Large intestine (tissue), 3 donors: Measurements from ENCODE around the gene DCHS2. TPM values are rescaled to one million over a fixed set of nuclear protein-coding genes. Genes with fewer than 3 reads are reported as not detected.

Source experiments
- DNase-seq, 2 donors: peaks; one replicate each; pipeline versions ENCODE4 v3.0.0 to v3.0.0-alpha.2; 2013
- H3K27ac ChIP-seq: one replicate; pipeline ENCODE4 v1.5.1; 2013; ENCODE audit warnings: low read length
- H3K27me3 ChIP-seq: 2 replicates; pipeline ENCODE4 v1.6.1; 2013; ENCODE audit warnings: low read length; ENCODE audit not compliant: control insufficient read depth, insufficient read depth
- H3K36me3 ChIP-seq: 2 replicates; pipeline ENCODE4 v1.6.1; 2013; ENCODE audit warnings: low read length; ENCODE audit not compliant: control insufficient read depth, insufficient read depth
- H3K4me1 ChIP-seq: one replicate; pipeline ENCODE4 v1.6.1; 2013; ENCODE audit warnings: low read length; ENCODE audit not compliant: control insufficient read depth, insufficient read depth
- H3K4me3 ChIP-seq: one replicate; pipeline ENCODE4 v1.5.1; 2013; ENCODE audit warnings: low read length
- H3K9me3 ChIP-seq: one replicate; pipeline ENCODE4 v1.6.1; 2013; ENCODE audit warnings: mild to moderate bottlenecking, low read depth, low read length, moderate library complexity; ENCODE audit not compliant: control insufficient read depth
- WGBS: methylation state at CpG from one replicate; pipeline ENCODE4 v1.1.5; 2013; ENCODE audit warnings: low lambda C conversion rate; ENCODE audit not compliant: insufficient coverage; 5-methylcytosine and 5-hydroxymethylcytosine counted together
- polyA plus RNA-seq: library from polyadenylated mRNA; unstranded; fragments of 120-200 nt; gene quantifications from one replicate; pipeline ENCODE4 v1.2.1, GENCODE V29; 2013

DCHS2 gene
- polyA plus RNA-seq, 1 donor: 1.2 TPM

GRCh38 chr4:154364066-154364845 is 127.3 kb downstream of the DCHS2 start:
- Histone ChIP-seq H3K4me1 (no peaks in the 10 kb centered on the region), H3K27ac (no peak overlapping the region), H3K4me3 (no peak overlapping the region), H3K36me3 (no peaks in the 10 kb centered on the region), H3K27me3 (no peaks in the 10 kb centered on the region), H3K9me3 (no peaks in the 10 kb centered on the region)
- DNase-seq: no peak
- WGBS: 100% methylated on average over 1 of the region's 7 CpGs

- Histone ChIP-seq H3K36me3 (no peaks in the 10 kb centered on the region), H3K4me3 (no peak overlapping the region), H3K27ac (no peak overlapping the region), H3K9me3 (no peaks in the 10 kb centered on the region), H3K4me1 (no peaks in the 10 kb centered on the region), H3K27me3 (no peaks in the 10 kb centered on the region)
- 90% methylated on average over 3 of the region's 4 CpGs for WGBS
- no peak for DNase-seq
Observed at GRCh38 chr4:154361450-154361849, 130.1 kb downstream of the DCHS2 start.

- H3K9me3 ChIP-seq: no peaks in the 10 kb centered on the region
- no peaks in the 10 kb centered on the region for H3K36me3 ChIP-seq
- H3K4me3 ChIP-seq: no peak overlapping the region
- 75% methylated on average over 2 of the region's 2 CpGs for WGBS
- DNase-seq: no peak
- no peaks in the 10 kb centered on the region for H3K27me3 ChIP-seq
- no peak overlapping the region for H3K27ac ChIP-seq
- H3K4me1 ChIP-seq: no peaks in the 10 kb centered on the region
Observed at GRCh38 chr4:154360491-154360890, 131.1 kb downstream of the DCHS2 start.

- Histone ChIP-seq H3K27ac (no peak overlapping the region), H3K9me3 (no peaks in the 10 kb centered on the region), H3K36me3 (no peaks in the 10 kb centered on the region), H3K27me3 (no peaks in the 10 kb centered on the region), H3K4me3 (no peak overlapping the region), H3K4me1 (no peaks in the 10 kb centered on the region)
- DNase-seq: no peak
Observed at GRCh38 chr4:154354883-154355282, 136.7 kb downstream of the DCHS2 start.

- H3K27ac ChIP-seq: no peak overlapping the region
- DNase-seq: no peak
- no CpG with 5 or more reads among the region's 2 CpGs for WGBS
- no peaks in the 10 kb centered on the region for H3K9me3 ChIP-seq
- no peaks in the 10 kb centered on the region for H3K27me3 ChIP-seq
- no peak overlapping the region for H3K4me3 ChIP-seq
- H3K4me1 ChIP-seq: no peaks in the 10 kb centered on the region
- H3K36me3 ChIP-seq: no peaks in the 10 kb centered on the region
Observed at GRCh38 chr4:154349829-154350228, 141.8 kb downstream of the DCHS2 start.

- H3K27ac ChIP-seq: no peak overlapping the region
- H3K27me3 ChIP-seq: no peaks in the 10 kb centered on the region
- H3K9me3 ChIP-seq: no peaks in the 10 kb centered on the region
- H3K4me1 ChIP-seq: no peaks in the 10 kb centered on the region
- WGBS: 14% methylated on average over 1 of the region's 3 CpGs
- no peak overlapping the region for H3K4me3 ChIP-seq
- H3K36me3 ChIP-seq: no peaks in the 10 kb centered on the region
- DNase-seq: no peak
Observed at GRCh38 chr4:154348657-154349056, 142.9 kb downstream of the DCHS2 start.

GRCh38 chr4:154345359-154345758 is 146.2 kb downstream of the DCHS2 start:
- WGBS: no CpG with 5 or more reads among the region's 1 CpG
- DNase-seq: no peak
- Histone ChIP-seq H3K36me3 (no peaks in the 10 kb centered on the region), H3K4me1 (no peaks in the 10 kb centered on the region), H3K27me3 (no peaks in the 10 kb centered on the region), H3K27ac (no peak overlapping the region), H3K4me3 (no peak overlapping the region), H3K9me3 (no peaks in the 10 kb centered on the region)

- Histone ChIP-seq H3K9me3 (no peaks in the 10 kb centered on the region), H3K4me3 (no peak overlapping the region), H3K36me3 (no peaks in the 10 kb centered on the region), H3K27me3 (no peaks in the 10 kb centered on the region), H3K4me1 (no peaks in the 10 kb centered on the region), H3K27ac (no peak overlapping the region)
- DNase-seq: no peak
- 80% methylated on average over 1 of the region's 6 CpGs for WGBS
Observed at GRCh38 chr4:154344686-154345085, 146.9 kb downstream of the DCHS2 start.

GRCh38 chr4:154343651-154344050 is 147.9 kb downstream of the DCHS2 start:
- no peak for DNase-seq
- 80% methylated on average over 1 of the region's 3 CpGs for WGBS
- no peak overlapping the region for H3K4me3 ChIP-seq
- no peaks in the 10 kb centered on the region for H3K4me1 ChIP-seq
- no peaks in the 10 kb centered on the region for H3K36me3 ChIP-seq
- no peaks in the 10 kb centered on the region for H3K27me3 ChIP-seq
- no peaks in the 10 kb centered on the region for H3K9me3 ChIP-seq
- H3K27ac ChIP-seq: no peak overlapping the region

GRCh38 chr4:154341448-154341847 is 150.2 kb downstream of the DCHS2 start:
- Histone ChIP-seq H3K36me3 (no peaks in the 10 kb centered on the region), H3K4me1 (no peaks in the 10 kb centered on the region), H3K4me3 (no peak overlapping the region), H3K27ac (no peak overlapping the region), H3K27me3 (no peaks in the 10 kb centered on the region), H3K9me3 (no peaks in the 10 kb centered on the region)
- DNase-seq: no peak
- WGBS: 100% methylated on average over 3 of the region's 3 CpGs

GRCh38 chr4:154335588-154335987 is 156.0 kb downstream of the DCHS2 start:
- Histone ChIP-seq H3K4me1 (peaks cover 6% of the 10 kb centered on the region), H3K27ac (no peak overlapping the region), H3K36me3 (no peaks in the 10 kb centered on the region), H3K9me3 (no peaks in the 10 kb centered on the region), H3K4me3 (no peak overlapping the region), H3K27me3 (peaks cover 22% of the 10 kb centered on the region)
- 80% methylated on average over 1 of the region's 2 CpGs for WGBS
- no peak for DNase-seq
